ENCODE data around the gene SCAMP2.
"Not testable (repeated sequence)": the region's sequence is repeated elsewhere in the genome, so short reads cannot be mapped to it uniquely, and the experiment has no call there.

The SCAMP2 gene

GRCh38 chr15:74873036-74873755, at the start of gene SCAMP2:
SCAMP2 (minus strand) TSS chr15:74873365; CDS start chr15:74873255, 110 bp downstream.
- DNase-seq (ENCODE audit: low read depth): peak; percentile 92

GRCh38 chr15:74920456-74920855, 47.3 kb upstream of the SCAMP2 start:
- DNase-seq (ENCODE audit: low read depth): no peak

- no peak for DNase-seq (ENCODE audit: low read depth)
Measured at GRCh38 chr15:74917676-74918075, 44.5 kb upstream of the SCAMP2 start.

- DNase-seq (ENCODE audit: low read depth): not testable (repeated sequence)
Measured at GRCh38 chr15:74913799-74914198, 40.6 kb upstream of the SCAMP2 start.

GRCh38 chr15:74913041-74913440, 39.9 kb upstream of the SCAMP2 start:
- no peak for DNase-seq (ENCODE audit: low read depth)

GRCh38 chr15:74908635-74909034, 35.5 kb upstream of the SCAMP2 start:
- no peak for DNase-seq (ENCODE audit: low read depth)

GRCh38 chr15:74907163-74907870, 34.2 kb upstream of the SCAMP2 start:
- no peak for DNase-seq (ENCODE audit: low read depth)

- DNase-seq (ENCODE audit: low read depth): peak; percentile 73
Measured at GRCh38 chr15:74906450-74907162, 33.4 kb upstream of the SCAMP2 start, which contains the start of gene FAM219B. FAM219B (minus strand) TSS chr15:74906851; CDS start chr15:74906800, 51 bp downstream.

GRCh38 chr15:74906067-74906449, 32.9 kb upstream of the SCAMP2 start:
- no peak for DNase-seq (ENCODE audit: low read depth)

- DNase-seq (ENCODE audit: low read depth): no peak
Measured at GRCh38 chr15:74904190-74904805, 31.1 kb upstream of the SCAMP2 start.

- no peak for DNase-seq (ENCODE audit: low read depth)
Measured at GRCh38 chr15:74903676-74904075, 30.5 kb upstream of the SCAMP2 start.

- no peak for DNase-seq (ENCODE audit: low read depth)
Measured at GRCh38 chr15:74902295-74903075, 29.3 kb upstream of the SCAMP2 start.

- no peak for DNase-seq (ENCODE audit: low read depth)
Measured at GRCh38 chr15:74901612-74902063, 28.5 kb upstream of the SCAMP2 start.

- DNase-seq (ENCODE audit: low read depth): no peak
Measured at GRCh38 chr15:74897300-74897701, 24.1 kb upstream of the SCAMP2 start.

GRCh38 chr15:74896316-74896715, 23.2 kb upstream of the SCAMP2 start:
- DNase-seq (ENCODE audit: low read depth): no peak

GRCh38 chr15:74895830-74896229, 22.7 kb upstream of the SCAMP2 start:
- no peak for DNase-seq (ENCODE audit: low read depth)

GRCh38 chr15:74894383-74894782, 21.2 kb upstream of the SCAMP2 start:
- not testable (repeated sequence) for DNase-seq (ENCODE audit: low read depth)

GRCh38 chr15:74893627-74894026, 20.5 kb upstream of the SCAMP2 start:
- no peak for DNase-seq (ENCODE audit: low read depth)

- no peak for DNase-seq (ENCODE audit: low read depth)
Measured at GRCh38 chr15:74892931-74893330, 19.8 kb upstream of the SCAMP2 start.

GRCh38 chr15:74892313-74892712, 19.1 kb upstream of the SCAMP2 start:
- DNase-seq (ENCODE audit: low read depth): no peak

GRCh38 chr15:74891469-74891868, 18.3 kb upstream of the SCAMP2 start:
- DNase-seq (ENCODE audit: low read depth): no peak

- DNase-seq (ENCODE audit: low read depth): no peak
Measured at GRCh38 chr15:74890665-74890960, 17.4 kb upstream of the SCAMP2 start.
